WTC11 (cell line): Measurements from ENCODE around the gene RSPH1. TPM values are rescaled to one million over a fixed set of nuclear protein-coding genes. Genes with fewer than 3 reads are reported as not detected.

Source experiments
- ATAC-seq: fragments of 200-7000 bp; cut with Tn5 transposase; 2 replicates; pipeline ENCODE4 v1.10.0; 2021; ENCODE audit warnings: mild to moderate bottlenecking, moderate library complexity
- CTCF ChIA-PET: fragments of 300-600 bp; sonication (Branson Sonifier 250); formaldehyde crosslinking; loops from one replicate; lab custom pipeline; 2021; ENCODE audit warnings: antibody characterized with exemption; lab: Charles Lee
- POLR2A ChIA-PET: fragments of 350-600 bp; sonication (Branson Sonifier 250); formaldehyde crosslinking; loops from one replicate; lab custom pipeline; 2021; ENCODE audit warnings: antibody characterized with exemption; lab: Charles Lee
- DNase-seq: peaks from one replicate; pipeline ENCODE4 v3.0.0; 2021; ENCODE audit warnings: low spot score
- H3K27ac Mint-ChIP-seq: 2 replicates; pipeline ENCODE4 v1.8.0; 2021; ENCODE audit warnings: mixed read lengths
- H3K27me3 Mint-ChIP-seq: 2 replicates; pipeline ENCODE4 v1.8.0; 2021; ENCODE audit warnings: low read depth, mild to moderate bottlenecking, moderate library complexity, mixed read lengths
- H3K36me3 Mint-ChIP-seq: 2 replicates; pipeline ENCODE4 v1.8.0; 2021; ENCODE audit warnings: mixed read lengths
- H3K4me1 Mint-ChIP-seq: 2 replicates; pipeline ENCODE4 v1.8.0; 2022; ENCODE audit warnings: mixed read lengths
- H3K4me3 Mint-ChIP-seq: 2 replicates; pipeline ENCODE4 v1.8.0; 2021; ENCODE audit warnings: mild to moderate bottlenecking, moderate library complexity, mixed read lengths
- H3K9me3 Mint-ChIP-seq: 2 replicates; pipeline ENCODE4 v1.8.0; 2021; ENCODE audit warnings: mixed read lengths
- CBFB ChIP-seq: sonication (generic); formaldehyde crosslinking; IDR thresholded peaks from 2 replicates; pipeline ENCODE4 v1.8.1; 2022; ENCODE audit warnings: mild to moderate bottlenecking, low read depth, missing genetic modification reagents
- CREM ChIP-seq: sonication (generic); formaldehyde crosslinking; IDR thresholded peaks from 2 replicates; pipeline ENCODE4 v1.8.1; 2022; ENCODE audit warnings: mild to moderate bottlenecking, missing genetic modification reagents, moderate library complexity
- ESRRA ChIP-seq: sonication (generic); formaldehyde crosslinking; IDR thresholded peaks from 2 replicates; pipeline ENCODE4 v1.8.1; 2022; ENCODE audit warnings: mild to moderate bottlenecking, missing genetic modification reagents, borderline replicate concordance
- HMGA2 ChIP-seq: fragments of 250-450 bp; sonication (Bioruptor Pico); IDR thresholded peaks from 2 replicates; pipeline ENCODE4 v1.4.0; 2021; ENCODE audit warnings: mild to moderate bottlenecking, moderate library complexity
- IRF2 ChIP-seq: sonication (generic); formaldehyde crosslinking; IDR thresholded peaks from 2 replicates; pipeline ENCODE4 v1.8.0; 2022; ENCODE audit warnings: low read depth, missing genetic modification reagents, borderline replicate concordance
- NFE2L1 ChIP-seq: sonication (generic); formaldehyde crosslinking; IDR thresholded peaks from 2 replicates; pipeline ENCODE4 v1.8.1; 2023; ENCODE audit warnings: missing genetic modification reagents
- NR1H2 ChIP-seq: sonication (generic); formaldehyde crosslinking; IDR thresholded peaks from 2 replicates; pipeline ENCODE4 v1.9.0; 2021; ENCODE audit warnings: mild to moderate bottlenecking, moderate library complexity, missing genetic modification reagents
- PRRX2 ChIP-seq: fragments of 250-450 bp; sonication (Bioruptor Pico); IDR thresholded peaks from 2 replicates; pipeline ENCODE4 v1.8.0; 2021; ENCODE audit warnings: mild to moderate bottlenecking
- SMAD4 ChIP-seq: sonication (generic); formaldehyde crosslinking; IDR thresholded peaks from 2 replicates; pipeline ENCODE4 v1.8.0; 2022; ENCODE audit warnings: mild to moderate bottlenecking, missing genetic modification reagents
- SP1 ChIP-seq: sonication (generic); formaldehyde crosslinking; conservative IDR thresholded peaks from 2 replicates; pipeline ENCODE4 v1.8.1; 2022; ENCODE audit warnings: missing genetic modification reagents
- TEAD1 ChIP-seq: sonication (generic); formaldehyde crosslinking; IDR thresholded peaks from 2 replicates; pipeline ENCODE4 v1.8.0; 2022; ENCODE audit warnings: mild to moderate bottlenecking, missing genetic modification reagents
- TP53 ChIP-seq: sonication (generic); formaldehyde crosslinking; IDR thresholded peaks from 2 replicates; pipeline ENCODE4 v1.8.1; 2023; ENCODE audit warnings: mild to moderate bottlenecking, missing genetic modification reagents
- ZNF121 ChIP-seq: sonication (generic); formaldehyde crosslinking; IDR thresholded peaks from 2 replicates; pipeline ENCODE4 v1.8.0; 2023; ENCODE audit warnings: missing genetic modification reagents
- ZNF263 ChIP-seq: sonication (generic); formaldehyde crosslinking; IDR thresholded peaks from 2 replicates; pipeline ENCODE4 v1.8.1; 2022; ENCODE audit warnings: low read depth, mild to moderate bottlenecking, moderate library complexity, missing genetic modification reagents
- ZNF396 ChIP-seq: fragments of 250-450 bp; sonication (Bioruptor Pico); IDR thresholded peaks from 2 replicates; pipeline ENCODE4 v1.8.0; 2021; ENCODE audit warnings: mild to moderate bottlenecking, moderate library complexity, borderline replicate concordance
- total RNA-seq: library from RNA; stranded (reverse); gene quantifications from 3 replicates; pipeline ENCODE4 v1.2.3, GENCODE V29; 2021
- TF ChIP-seq, protein P1 (sequence below): sonication (generic); formaldehyde crosslinking; IDR thresholded peaks from 2 replicates; pipeline ENCODE4 v1.8.1; 2022; ENCODE audit warnings: mild to moderate bottlenecking, moderate library complexity, missing genetic modification reagents
- TF ChIP-seq, protein P2 (sequence below): sonication (generic); formaldehyde crosslinking; conservative IDR thresholded peaks from 2 replicates; pipeline ENCODE4 v1.8.1; 2023; ENCODE audit warnings: mild to moderate bottlenecking, low read depth, missing genetic modification reagents, moderate library complexity
- TF ChIP-seq, protein P3 (sequence below): sonication (generic); formaldehyde crosslinking; conservative IDR thresholded peaks from 2 replicates; pipeline ENCODE4 v1.8.1; 2022; ENCODE audit warnings: mild to moderate bottlenecking, missing genetic modification reagents
- TF ChIP-seq, protein P4 (sequence below): sonication (generic); formaldehyde crosslinking; IDR thresholded peaks from 2 replicates; pipeline ENCODE4 v1.8.0; 2022; ENCODE audit warnings: mild to moderate bottlenecking, missing genetic modification reagents
- TF ChIP-seq, protein P5 (sequence below): fragments of 200-600 bp; IDR thresholded peaks from 2 replicates; pipeline ENCODE4 v1.8.0; 2022; ENCODE audit warnings: antibody characterized with exemption
- TF ChIP-seq, protein P6 (sequence below): sonication (generic); formaldehyde crosslinking; IDR thresholded peaks from 2 replicates; pipeline ENCODE4 v1.8.1; 2023; ENCODE audit warnings: mild to moderate bottlenecking, missing genetic modification reagents, moderate library complexity
- TF ChIP-seq, protein P7 (sequence below): sonication (generic); formaldehyde crosslinking; IDR thresholded peaks from 2 replicates; pipeline ENCODE4 v1.8.1; 2023; ENCODE audit warnings: mild to moderate bottlenecking, missing genetic modification reagents

RSPH1 gene
- total RNA-seq, 1 experiment from 2014 or later, result 0.11 TPM

DNA sequence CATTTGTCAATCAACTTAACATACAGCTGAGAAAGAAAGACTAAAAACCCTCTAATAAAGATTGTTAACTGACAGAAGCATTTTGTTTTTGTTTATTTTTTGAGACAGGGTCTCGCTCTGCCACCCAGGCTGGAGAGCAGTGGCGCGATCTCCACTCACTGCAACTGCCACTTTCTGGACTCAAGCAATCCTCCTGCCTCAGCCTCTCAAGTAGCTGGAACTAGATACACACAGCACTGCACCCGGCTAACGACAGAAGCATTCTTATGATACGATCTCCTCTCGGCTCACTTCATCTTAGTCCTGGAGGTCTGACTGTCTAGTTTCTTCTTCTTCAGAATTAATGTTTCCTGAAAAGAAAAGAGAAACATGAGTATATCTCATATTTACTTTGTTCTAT is 23.5 kb downstream of the RSPH1 start (continued):
- TF ChIP-seq, protein P1, sequence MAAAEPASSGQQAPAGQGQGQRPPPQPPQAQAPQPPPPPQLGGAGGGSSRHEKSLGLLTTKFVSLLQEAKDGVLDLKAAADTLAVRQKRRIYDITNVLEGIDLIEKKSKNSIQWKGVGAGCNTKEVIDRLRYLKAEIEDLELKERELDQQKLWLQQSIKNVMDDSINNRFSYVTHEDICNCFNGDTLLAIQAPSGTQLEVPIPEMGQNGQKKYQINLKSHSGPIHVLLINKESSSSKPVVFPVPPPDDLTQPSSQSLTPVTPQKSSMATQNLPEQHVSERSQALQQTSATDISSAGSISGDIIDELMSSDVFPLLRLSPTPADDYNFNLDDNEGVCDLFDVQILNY (CRISPR knock-in tag), result no peak
- TF ChIP-seq ESRRA, result no peak

DNA sequence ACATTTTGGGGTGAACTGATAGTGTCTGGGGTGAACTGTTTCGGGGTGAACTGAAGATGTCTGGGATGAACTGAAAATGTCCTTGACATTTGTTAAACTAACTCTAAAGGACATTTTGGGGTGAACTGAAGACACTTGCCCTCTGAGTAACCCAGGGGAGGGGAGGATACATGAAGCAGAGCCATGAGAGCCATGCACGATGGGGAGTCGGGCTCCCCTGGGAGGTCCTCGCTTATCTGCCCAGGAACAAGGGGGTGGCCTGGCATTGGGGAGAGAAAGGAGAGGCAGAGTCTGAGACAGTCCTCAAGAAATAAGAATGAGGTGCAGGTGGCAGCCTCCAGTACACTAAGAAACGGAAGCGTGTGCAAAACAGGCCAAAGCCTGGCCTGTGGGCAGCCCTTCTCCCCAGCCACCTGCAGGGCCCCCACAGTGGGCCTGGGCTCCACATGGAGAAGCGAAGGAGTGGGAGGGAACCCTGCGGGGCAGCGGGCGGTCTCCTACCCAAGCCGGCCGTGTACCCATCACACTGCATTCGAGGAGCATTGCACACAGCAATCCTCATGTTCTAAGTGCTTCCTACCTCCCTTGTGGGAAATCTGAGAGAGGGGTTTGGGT is 24.2 kb downstream of the RSPH1 start:
- TF ChIP-seq, protein P2, sequence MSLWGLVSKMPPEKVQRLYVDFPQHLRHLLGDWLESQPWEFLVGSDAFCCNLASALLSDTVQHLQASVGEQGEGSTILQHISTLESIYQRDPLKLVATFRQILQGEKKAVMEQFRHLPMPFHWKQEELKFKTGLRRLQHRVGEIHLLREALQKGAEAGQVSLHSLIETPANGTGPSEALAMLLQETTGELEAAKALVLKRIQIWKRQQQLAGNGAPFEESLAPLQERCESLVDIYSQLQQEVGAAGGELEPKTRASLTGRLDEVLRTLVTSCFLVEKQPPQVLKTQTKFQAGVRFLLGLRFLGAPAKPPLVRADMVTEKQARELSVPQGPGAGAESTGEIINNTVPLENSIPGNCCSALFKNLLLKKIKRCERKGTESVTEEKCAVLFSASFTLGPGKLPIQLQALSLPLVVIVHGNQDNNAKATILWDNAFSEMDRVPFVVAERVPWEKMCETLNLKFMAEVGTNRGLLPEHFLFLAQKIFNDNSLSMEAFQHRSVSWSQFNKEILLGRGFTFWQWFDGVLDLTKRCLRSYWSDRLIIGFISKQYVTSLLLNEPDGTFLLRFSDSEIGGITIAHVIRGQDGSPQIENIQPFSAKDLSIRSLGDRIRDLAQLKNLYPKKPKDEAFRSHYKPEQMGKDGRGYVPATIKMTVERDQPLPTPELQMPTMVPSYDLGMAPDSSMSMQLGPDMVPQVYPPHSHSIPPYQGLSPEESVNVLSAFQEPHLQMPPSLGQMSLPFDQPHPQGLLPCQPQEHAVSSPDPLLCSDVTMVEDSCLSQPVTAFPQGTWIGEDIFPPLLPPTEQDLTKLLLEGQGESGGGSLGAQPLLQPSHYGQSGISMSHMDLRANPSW (CRISPR knock-in tag), result no peak
- no peak for TF ChIP-seq SMAD4 (CRISPR knock-in tag)
- TF ChIP-seq TEAD1 (CRISPR knock-in tag), result no peak
- TF ChIP-seq, protein P3, sequence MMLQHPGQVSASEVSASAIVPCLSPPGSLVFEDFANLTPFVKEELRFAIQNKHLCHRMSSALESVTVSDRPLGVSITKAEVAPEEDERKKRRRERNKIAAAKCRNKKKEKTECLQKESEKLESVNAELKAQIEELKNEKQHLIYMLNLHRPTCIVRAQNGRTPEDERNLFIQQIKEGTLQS, result no peak
- TF ChIP-seq, protein P4, sequence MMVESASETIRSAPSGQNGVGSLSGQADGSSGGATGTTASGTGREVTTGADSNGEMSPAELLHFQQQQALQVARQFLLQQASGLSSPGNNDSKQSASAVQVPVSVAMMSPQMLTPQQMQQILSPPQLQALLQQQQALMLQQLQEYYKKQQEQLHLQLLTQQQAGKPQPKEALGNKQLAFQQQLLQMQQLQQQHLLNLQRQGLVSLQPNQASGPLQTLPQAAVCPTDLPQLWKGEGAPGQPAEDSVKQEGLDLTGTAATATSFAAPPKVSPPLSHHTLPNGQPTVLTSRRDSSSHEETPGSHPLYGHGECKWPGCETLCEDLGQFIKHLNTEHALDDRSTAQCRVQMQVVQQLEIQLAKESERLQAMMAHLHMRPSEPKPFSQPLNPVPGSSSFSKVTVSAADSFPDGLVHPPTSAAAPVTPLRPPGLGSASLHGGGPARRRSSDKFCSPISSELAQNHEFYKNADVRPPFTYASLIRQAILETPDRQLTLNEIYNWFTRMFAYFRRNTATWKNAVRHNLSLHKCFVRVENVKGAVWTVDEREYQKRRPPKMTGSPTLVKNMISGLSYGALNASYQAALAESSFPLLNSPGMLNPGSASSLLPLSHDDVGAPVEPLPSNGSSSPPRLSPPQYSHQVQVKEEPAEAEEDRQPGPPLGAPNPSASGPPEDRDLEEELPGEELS (CRISPR knock-in tag), result no peak
- TF ChIP-seq, protein P1 (CRISPR knock-in tag), result no peak
- no peak for TF ChIP-seq HMGA2 (CRISPR knock-in tag)
- TF ChIP-seq, protein P5, sequence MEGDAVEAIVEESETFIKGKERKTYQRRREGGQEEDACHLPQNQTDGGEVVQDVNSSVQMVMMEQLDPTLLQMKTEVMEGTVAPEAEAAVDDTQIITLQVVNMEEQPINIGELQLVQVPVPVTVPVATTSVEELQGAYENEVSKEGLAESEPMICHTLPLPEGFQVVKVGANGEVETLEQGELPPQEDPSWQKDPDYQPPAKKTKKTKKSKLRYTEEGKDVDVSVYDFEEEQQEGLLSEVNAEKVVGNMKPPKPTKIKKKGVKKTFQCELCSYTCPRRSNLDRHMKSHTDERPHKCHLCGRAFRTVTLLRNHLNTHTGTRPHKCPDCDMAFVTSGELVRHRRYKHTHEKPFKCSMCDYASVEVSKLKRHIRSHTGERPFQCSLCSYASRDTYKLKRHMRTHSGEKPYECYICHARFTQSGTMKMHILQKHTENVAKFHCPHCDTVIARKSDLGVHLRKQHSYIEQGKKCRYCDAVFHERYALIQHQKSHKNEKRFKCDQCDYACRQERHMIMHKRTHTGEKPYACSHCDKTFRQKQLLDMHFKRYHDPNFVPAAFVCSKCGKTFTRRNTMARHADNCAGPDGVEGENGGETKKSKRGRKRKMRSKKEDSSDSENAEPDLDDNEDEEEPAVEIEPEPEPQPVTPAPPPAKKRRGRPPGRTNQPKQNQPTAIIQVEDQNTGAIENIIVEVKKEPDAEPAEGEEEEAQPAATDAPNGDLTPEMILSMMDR, result no peak
- TF ChIP-seq ZNF263 (CRISPR knock-in tag), result no peak
- DNase-seq, result no peak
- Mint-ChIP-seq H3K27me3 (no peaks in the 10 kb centered on the region), H3K9me3 (no peaks in the 10 kb centered on the region), H3K27ac (no peak overlapping the region), H3K4me3 (no peak overlapping the region), H3K4me1 (peaks cover 32% of the 10 kb centered on the region), H3K36me3 (no peaks in the 10 kb centered on the region)
- ChIA-PET POLR2A (no interaction called here), CTCF (no interaction called here)
- no peak for ATAC-seq

DNA sequence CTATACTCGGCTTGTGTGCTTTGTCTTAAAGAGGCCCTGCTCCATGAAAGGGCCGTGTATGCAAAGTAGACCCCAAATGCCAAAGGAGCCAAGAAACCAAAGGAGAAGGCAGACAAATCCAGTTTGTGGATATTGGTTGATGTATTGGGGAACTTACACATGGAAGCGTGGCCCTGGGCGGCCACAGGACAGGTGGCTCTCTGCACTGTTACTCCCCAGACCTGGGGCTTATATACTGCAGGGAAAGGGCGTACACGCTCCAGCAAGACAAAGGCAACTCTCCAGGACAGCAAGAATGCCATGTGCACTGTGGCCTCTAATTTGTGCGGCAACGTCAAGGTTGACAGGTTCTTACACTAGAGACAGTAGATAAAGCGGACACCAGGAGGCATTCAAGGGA is 24.8 kb downstream of the RSPH1 start:
- ChIA-PET POLR2A (no interaction called here), CTCF (interaction anchor here (0.6 kb wide), 1 partner anchor 83 kb away, joined by 3 read pairs; no protein-coding TSS in a partner anchor)
- Mint-ChIP-seq H3K27me3 (no peaks in the 10 kb centered on the region), H3K27ac (no peak overlapping the region), H3K9me3 (no peaks in the 10 kb centered on the region), H3K4me3 (no peak overlapping the region), H3K36me3 (no peaks in the 10 kb centered on the region), H3K4me1 (peaks cover 33% of the 10 kb centered on the region)
- DNase-seq (no peak), ATAC-seq (no peak)
- TF ChIP-seq ZNF121 (CRISPR knock-in tag) (no peak), NFE2L1 (CRISPR knock-in tag) (no peak), PRRX2 (CRISPR knock-in tag) (no peak), CBFB (CRISPR knock-in tag) (no peak), ZNF396 (CRISPR knock-in tag) (no peak), IRF2 (CRISPR knock-in tag) (no peak), TP53 (CRISPR knock-in tag) (no peak), CREM (CRISPR knock-in tag) (no peak), NR1H2 (CRISPR knock-in tag) (no peak), SP1 (CRISPR knock-in tag) (no peak)
- TF ChIP-seq, protein P3, result no peak
- TF ChIP-seq, protein P6, sequence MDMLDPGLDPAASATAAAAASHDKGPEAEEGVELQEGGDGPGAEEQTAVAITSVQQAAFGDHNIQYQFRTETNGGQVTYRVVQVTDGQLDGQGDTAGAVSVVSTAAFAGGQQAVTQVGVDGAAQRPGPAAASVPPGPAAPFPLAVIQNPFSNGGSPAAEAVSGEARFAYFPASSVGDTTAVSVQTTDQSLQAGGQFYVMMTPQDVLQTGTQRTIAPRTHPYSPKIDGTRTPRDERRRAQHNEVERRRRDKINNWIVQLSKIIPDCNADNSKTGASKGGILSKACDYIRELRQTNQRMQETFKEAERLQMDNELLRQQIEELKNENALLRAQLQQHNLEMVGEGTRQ, result no peak
- TF ChIP-seq, protein P7, sequence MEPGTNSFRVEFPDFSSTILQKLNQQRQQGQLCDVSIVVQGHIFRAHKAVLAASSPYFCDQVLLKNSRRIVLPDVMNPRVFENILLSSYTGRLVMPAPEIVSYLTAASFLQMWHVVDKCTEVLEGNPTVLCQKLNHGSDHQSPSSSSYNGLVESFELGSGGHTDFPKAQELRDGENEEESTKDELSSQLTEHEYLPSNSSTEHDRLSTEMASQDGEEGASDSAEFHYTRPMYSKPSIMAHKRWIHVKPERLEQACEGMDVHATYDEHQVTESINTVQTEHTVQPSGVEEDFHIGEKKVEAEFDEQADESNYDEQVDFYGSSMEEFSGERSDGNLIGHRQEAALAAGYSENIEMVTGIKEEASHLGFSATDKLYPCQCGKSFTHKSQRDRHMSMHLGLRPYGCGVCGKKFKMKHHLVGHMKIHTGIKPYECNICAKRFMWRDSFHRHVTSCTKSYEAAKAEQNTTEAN, result no peak
